HCT116 (cell line): ENCODE measurements around the gene AQP9. TPM values are rescaled to one million over a fixed set of nuclear protein-coding genes. Genes with fewer than 3 reads are reported as not detected.

Experiments
- ATAC-seq: fragments of 200-7000 bp; cut with Tn5 transposase; 2 replicates; pipeline ENCODE4 v1.9.1; 2020; ENCODE audit warnings: mild to moderate bottlenecking, moderate library complexity
- BruUV-seq: library from RNA; stranded (reverse); fragments of 400-500 nt; replicated peaks from 2 replicates; lab custom pipeline; 2021; lab: Mats Ljungman, UMichigan
- CTCF ChIA-PET: fragments of 300-600 bp; sonication (Branson Sonifier 250); formaldehyde crosslinking; loops from one replicate; lab custom pipeline; 2021; ENCODE audit warnings: antibody characterized with exemption; lab: Charles Lee
- POLR2A ChIA-PET: fragments of 300-600, 350-600 bp; sonication (Branson Sonifier 250); formaldehyde crosslinking; loops from one replicate; lab custom pipeline; 2021; ENCODE audit warnings: antibody characterized with exemption; lab: Charles Lee
- RAD21 ChIA-PET, 2 experiments: fragments of 300-600 bp; sonication (Branson Sonifier 250); formaldehyde crosslinking; loops; one replicate each; lab custom pipeline; 2023; ENCODE audit warnings: low total read pairs in 2 of 2; ENCODE audit not compliant: uncharacterized antibody in 2 of 2, unreplicated experiment in 2 of 2, low non-redundant PET in 1 of 2; lab: Charles Lee
- DNase-seq: peaks from one replicate; pipeline ENCODE4 v3.0.0-alpha.2; 2010; ENCODE audit warnings: low read depth, low spot score
- H2AFZ ChIP-seq: fragments of 200-600 bp; shearing (Covaris generic), sonication (generic); 2 replicates; pipeline ENCODE4 v1.6.1; 2017; ENCODE audit warnings: low read depth, mixed run types, mixed read lengths, antibody characterized with exemption, low read length; ENCODE audit not compliant: poor library complexity, severe bottlenecking
- H3K27ac ChIP-seq: 2 replicates; pipeline ENCODE4 v1.5.1; 2012; ENCODE audit warnings: low read depth, low read length
- H3K27me3 ChIP-seq: fragments of 200-600 bp; sonication (generic); 2 replicates; pipeline ENCODE4 v1.6.1; 2016; ENCODE audit warnings: mixed run types, low read length, mixed read lengths; ENCODE audit not compliant: insufficient read depth
- H3K36me3 ChIP-seq, 2 experiments: fragments of 200-500 bp in 1 of 2; fragments of 200-600 bp in 1 of 2; sonication (Bioruptor generic) in 1 of 2; sonication (generic) in 1 of 2; 2 replicates each; pipeline versions ENCODE4 v1.5.1 to v1.6.1; 2014 to 2016; ENCODE audit warnings: low read length in 2 of 2, inconsistent platforms in 1 of 2, mixed read lengths in 1 of 2, mixed run types in 1 of 2; ENCODE audit not compliant: insufficient read depth in 2 of 2, control insufficient read depth in 1 of 2
- H3K4me1 ChIP-seq, 2 experiments: fragments of 200-600 bp in 1 of 2; sonication (generic) in 1 of 2; 2 replicates each; pipeline versions ENCODE4 v1.5.1 to v1.6.1; 2012 to 2017; ENCODE audit warnings: low read length in 2 of 2, inconsistent platforms in 1 of 2, mild to moderate bottlenecking in 1 of 2, mixed read lengths in 1 of 2, mixed run types in 1 of 2, moderate library complexity in 1 of 2; ENCODE audit not compliant: insufficient read depth in 2 of 2, control insufficient read depth in 1 of 2
- H3K4me2 ChIP-seq: fragments of 200-600 bp; sonication (generic); 2 replicates; pipeline ENCODE4 v1.6.1; 2017; ENCODE audit warnings: mixed run types, low read length, mixed read lengths
- H3K4me3 ChIP-seq, 2 experiments: fragments of 200-600 bp in 1 of 2; sonication (generic) in 1 of 2; replicated peaks in 1 of 2; 2 replicates each; pipeline ENCODE4 v1.5.1; 2011 to 2016; ENCODE audit warnings: low read length in 2 of 2, control low read depth in 1 of 2, low read depth in 1 of 2, mild to moderate bottlenecking in 1 of 2, mixed read lengths in 1 of 2, mixed run types in 1 of 2
- H3K79me2 ChIP-seq: fragments of 200-600 bp; sonication (generic); 2 replicates; pipeline ENCODE4 v1.6.1; 2017; ENCODE audit warnings: mild to moderate bottlenecking, mixed run types, low read length, moderate library complexity, mixed read lengths; ENCODE audit not compliant: insufficient read depth
- H3K9ac ChIP-seq: fragments of 200-600 bp; sonication (generic); 2 replicates; pipeline ENCODE4 v1.6.1; 2016; ENCODE audit warnings: low read length, mixed read lengths
- H3K9me2 ChIP-seq: fragments of 200-600 bp; sonication (generic), shearing (Covaris generic); 2 replicates; pipeline ENCODE4 v1.6.1; 2017; ENCODE audit warnings: mixed run types, mild to moderate bottlenecking, moderate library complexity; ENCODE audit not compliant: insufficient read depth
- H3K9me3 ChIP-seq, 2 experiments: fragments of 200-500 bp in 1 of 2; fragments of 200-600 bp in 1 of 2; sonication (Bioruptor generic) in 1 of 2; sonication (generic) in 1 of 2; 2 replicates each; pipeline ENCODE4 v1.6.1; 2014 to 2017; ENCODE audit warnings: low read length in 2 of 2, mixed read lengths in 2 of 2, inconsistent platforms in 1 of 2, low read depth in 1 of 2, mild to moderate bottlenecking in 1 of 2, mixed run types in 1 of 2, moderate library complexity in 1 of 2; ENCODE audit not compliant: control insufficient read depth in 1 of 2, insufficient read depth in 1 of 2
- H4K20me1 ChIP-seq: fragments of 200-600 bp; sonication (generic), shearing (Covaris generic); 2 replicates; pipeline ENCODE4 v1.6.1; 2017; ENCODE audit warnings: mixed run types, mild to moderate bottlenecking, moderate library complexity; ENCODE audit not compliant: insufficient read depth
- ATF3 ChIP-seq: IDR thresholded peaks from 2 replicates; pipeline ENCODE4 v1.6.1; 2012
- CEBPB ChIP-seq: IDR thresholded peaks from 2 replicates; pipeline ENCODE4 v1.6.1; 2012; ENCODE audit warnings: low read depth
- ELF1 ChIP-seq: IDR thresholded peaks from 2 replicates; pipeline ENCODE4 v1.6.1; 2012; ENCODE audit warnings: low read depth, borderline replicate concordance
- POLR2AphosphoS5 ChIP-seq: IDR thresholded peaks from 2 replicates; pipeline ENCODE4 v1.6.1; 2011; ENCODE audit warnings: mild to moderate bottlenecking, low read depth, low read length, moderate library complexity
- REST ChIP-seq: IDR thresholded peaks from 2 replicates; pipeline ENCODE4 v1.6.1; 2012; ENCODE audit warnings: low read depth
- YY1 ChIP-seq: IDR thresholded peaks from 2 replicates; pipeline ENCODE4 v1.6.1; 2011; ENCODE audit warnings: low read length, low read depth, moderate library complexity, mild to moderate bottlenecking; ENCODE audit not compliant: insufficient replicate concordance; ENCODE audit errors: extremely low read depth
- intact Hi-C: fragments of 100-400 bp; cut with micrococcal nuclease; formaldehyde crosslinking; loops from 2 replicates; pipeline ENCODE4 v1.10.0; 2022
- total RNA-seq: library from RNA; stranded (reverse); gene quantifications from one replicate; pipeline ENCODE4 v1.2.1, GENCODE V29; 2021; ENCODE audit not compliant: unreplicated experiment

AQP9 gene
- total RNA-seq, 1 experiment from 2014 or later, result 0.12 TPM

- no peak for ATAC-seq
- intact Hi-C loops, result no loop called here
- H3K27me3 ChIP-seq, result no peaks in the 10 kb centered on the region
- no peaks in the 10 kb centered on the region for H3K36me3 ChIP-seq
- H3K9ac ChIP-seq, result no peak overlapping the region
- H3K4me3 ChIP-seq, result no peak overlapping the region
- H3K9me3 ChIP-seq, result no peaks in the 10 kb centered on the region
- peaks cover 2 to 7% of the 10 kb centered on the region in 2 experiments; a peak in 1 of 4 replicates for H3K4me1 ChIP-seq
- no TSS peak for BruUV-seq
- H3K4me2 ChIP-seq, result no peak overlapping the region
- no peaks in the 10 kb centered on the region for H3K9me2 ChIP-seq
- ChIA-PET RAD21 (no interaction called here), POLR2A (no interaction called here), CTCF (no interaction called here)
- DNase-seq, result no peak
- no peak overlapping the region for H3K27ac ChIP-seq
- no peaks in the 10 kb centered on the region for H3K79me2 ChIP-seq
- H2AFZ ChIP-seq, result no peak overlapping the region
- TF ChIP-seq YY1 (no peak), ELF1 (no peak), REST (no peak), ATF3 (no peak), POLR2AphosphoS5 (no peak), CEBPB (0 out of 2 replicates have a peak, but pooled peaks have one; percentile 31)
- no peaks in the 10 kb centered on the region for H4K20me1 ChIP-seq
These were observed 95.2 kb downstream of the AQP9 start for GRCh38 chr15:58233341-58233740.

Other genes starting within 250 kb of the AQP9 start
- 1.7 TPM for gene ALDH1A2, start 72.7 kb upstream of the AQP9 start, total RNA-seq